HEK293 (cell line): Measurements from ENCODE around the gene SNTN.

ENCODE experiments used
- CTCF ChIA-PET: fragments of 350-600 bp; formaldehyde crosslinking; extraction: SDS; loops from one replicate; lab custom pipeline; 2021; ENCODE audit warnings: antibody characterized with exemption; lab: Yijun Ruan, JAX
- POLR2A ChIA-PET: fragments of 300-600 bp; formaldehyde crosslinking; extraction: SDS; loops from one replicate; lab custom pipeline; 2020; ENCODE audit warnings: antibody characterized with exemption, inconsistent platforms; lab: Yijun Ruan, JAX
- H3K27ac ChIP-seq: fragments of 200-500 bp; sonication (Bioruptor generic); 2 replicates; pipeline ENCODE4 v1.5.1; 2014; ENCODE audit warnings: low read depth, low read length, control low read depth, inconsistent platforms; ENCODE audit errors: extremely low read depth
- H3K36me3 ChIP-seq, 2 experiments: fragments of 200-500 bp in 1 of 2; sonication (Bioruptor generic) in 1 of 2; 1 replicate in 1 of 2; 2 replicates in 1 of 2; pipeline ENCODE4 v1.5.1; 2014 to 2017; ENCODE audit warnings: inconsistent platforms in 2 of 2, low read length in 2 of 2; ENCODE audit not compliant: control insufficient read depth in 2 of 2, insufficient read depth in 1 of 2
- H3K4me1 ChIP-seq: fragments of 200-500 bp; sonication (Bioruptor generic); 2 replicates; pipeline ENCODE4 v1.5.1; 2014; ENCODE audit warnings: mild to moderate bottlenecking, low read length, inconsistent platforms; ENCODE audit not compliant: control insufficient read depth, insufficient read depth
- H3K4me3 ChIP-seq: 2 replicates; pipeline ENCODE4 v1.5.1; 2011; ENCODE audit warnings: low read depth, mild to moderate bottlenecking, control low read depth, low read length, moderate library complexity
- H3K9me3 ChIP-seq: fragments of 200-500 bp; sonication (Bioruptor generic); 2 replicates; pipeline ENCODE4 v1.5.1; 2014; ENCODE audit warnings: low read depth, low read length, inconsistent platforms; ENCODE audit not compliant: control insufficient read depth, insufficient read depth
- BCL11A ChIP-seq: fragments of 450-650 bp; formaldehyde crosslinking; IDR thresholded peaks from 2 replicates; pipeline ENCODE4 v1.5.1; 2016; ENCODE audit warnings: low read depth, missing biosample characterization, missing genetic modification characterization
- HOXA7 ChIP-seq: sonication (generic); formaldehyde crosslinking; IDR thresholded peaks from 2 replicates; pipeline ENCODE4 v1.8.1; 2022; ENCODE audit warnings: missing genetic modification reagents, borderline replicate concordance
- MYNN ChIP-seq: fragments of 450-650 bp; formaldehyde crosslinking; IDR thresholded peaks from 2 replicates; pipeline ENCODE4 v1.5.1; 2016; ENCODE audit warnings: missing biosample characterization, missing genetic modification characterization, borderline replicate concordance
- ZFHX2 ChIP-seq: fragments of 450-650 bp; formaldehyde crosslinking; conservative IDR thresholded peaks from 2 replicates; pipeline ENCODE4 v1.5.1; 2016; ENCODE audit warnings: missing biosample characterization, missing genetic modification characterization
- ZFP41 ChIP-seq: fragments of 450-650 bp; formaldehyde crosslinking; IDR thresholded peaks from 2 replicates; pipeline ENCODE4 v1.5.1; 2016; ENCODE audit warnings: missing biosample characterization, missing genetic modification characterization, borderline replicate concordance
- ZNF132 ChIP-seq: fragments of 450-650 bp; formaldehyde crosslinking; IDR thresholded peaks from 2 replicates; pipeline ENCODE4 v1.5.1; 2017; ENCODE audit warnings: missing biosample characterization, missing genetic modification characterization, borderline replicate concordance
- ZNF157 ChIP-seq: fragments of 450-650 bp; formaldehyde crosslinking; IDR thresholded peaks from 2 replicates; pipeline ENCODE4 v1.5.1; 2016; ENCODE audit warnings: missing biosample characterization, missing genetic modification characterization
- ZNF223 ChIP-seq: fragments of 450-650 bp; formaldehyde crosslinking; IDR thresholded peaks from 2 replicates; pipeline ENCODE4 v1.5.1; 2016; ENCODE audit warnings: missing biosample characterization, missing genetic modification characterization
- ZNF248 ChIP-seq: fragments of 450-650 bp; formaldehyde crosslinking; IDR thresholded peaks from 2 replicates; pipeline ENCODE4 v1.5.1; 2017; ENCODE audit warnings: missing biosample characterization, missing genetic modification characterization
- ZNF423 ChIP-seq: fragments of 450-650 bp; formaldehyde crosslinking; IDR thresholded peaks from 2 replicates; pipeline ENCODE4 v1.5.1; 2016; ENCODE audit warnings: missing biosample characterization, missing genetic modification characterization
- ZNF514 ChIP-seq: fragments of 450-650 bp; formaldehyde crosslinking; IDR thresholded peaks from 2 replicates; pipeline ENCODE4 v1.5.1; 2016; ENCODE audit warnings: missing biosample characterization, missing genetic modification characterization
- ZNF560 ChIP-seq: fragments of 450-650 bp; formaldehyde crosslinking; IDR thresholded peaks from 2 replicates; pipeline ENCODE4 v1.5.1; 2017; ENCODE audit warnings: missing biosample characterization, missing genetic modification characterization, borderline replicate concordance
- ZNF664 ChIP-seq: fragments of 450-650 bp; formaldehyde crosslinking; IDR thresholded peaks from 2 replicates; pipeline ENCODE4 v1.5.1; 2016; ENCODE audit warnings: missing biosample characterization, missing genetic modification characterization
- ZSCAN23 ChIP-seq: fragments of 450-650 bp; formaldehyde crosslinking; IDR thresholded peaks from 2 replicates; pipeline ENCODE4 v1.5.1; 2016; ENCODE audit warnings: missing biosample characterization, missing genetic modification characterization
- TF ChIP-seq, protein P1 (sequence below): fragments of 450-650 bp; formaldehyde crosslinking; IDR thresholded peaks from 2 replicates; pipeline ENCODE4 v1.5.1; 2016; ENCODE audit warnings: missing biosample characterization, missing genetic modification characterization, low read depth
- TF ChIP-seq, protein P2 (sequence below): fragments of 450-650 bp; formaldehyde crosslinking; IDR thresholded peaks from 2 replicates; pipeline ENCODE4 v1.5.1; 2016; ENCODE audit warnings: missing biosample characterization, missing genetic modification characterization
- TF ChIP-seq, protein P3 (sequence below): fragments of 450-650 bp; formaldehyde crosslinking; IDR thresholded peaks from 2 replicates; pipeline ENCODE4 v1.5.1; 2017; ENCODE audit warnings: missing biosample characterization, missing genetic modification characterization
- TF ChIP-seq, protein P4 (sequence below): fragments of 450-650 bp; formaldehyde crosslinking; IDR thresholded peaks from 2 replicates; pipeline ENCODE4 v1.5.1; 2016; ENCODE audit warnings: missing biosample characterization, missing genetic modification characterization
- TF ChIP-seq, protein P5 (sequence below): fragments of 450-650 bp; formaldehyde crosslinking; IDR thresholded peaks from 2 replicates; pipeline ENCODE4 v1.5.1; 2016; ENCODE audit warnings: missing biosample characterization, missing genetic modification characterization
- TF ChIP-seq, protein P6 (sequence below): fragments of 450-650 bp; formaldehyde crosslinking; IDR thresholded peaks from 2 replicates; pipeline ENCODE4 v1.5.1; 2016; ENCODE audit warnings: missing biosample characterization, missing genetic modification characterization, low read depth
- TF ChIP-seq, protein P7 (sequence below): fragments of 450-650 bp; formaldehyde crosslinking; optimal IDR thresholded peaks from 2 replicates; pipeline ENCODE3; 2016; ENCODE audit warnings: missing biosample characterization, mild to moderate bottlenecking, missing genetic modification characterization

SNTN gene

DNA sequence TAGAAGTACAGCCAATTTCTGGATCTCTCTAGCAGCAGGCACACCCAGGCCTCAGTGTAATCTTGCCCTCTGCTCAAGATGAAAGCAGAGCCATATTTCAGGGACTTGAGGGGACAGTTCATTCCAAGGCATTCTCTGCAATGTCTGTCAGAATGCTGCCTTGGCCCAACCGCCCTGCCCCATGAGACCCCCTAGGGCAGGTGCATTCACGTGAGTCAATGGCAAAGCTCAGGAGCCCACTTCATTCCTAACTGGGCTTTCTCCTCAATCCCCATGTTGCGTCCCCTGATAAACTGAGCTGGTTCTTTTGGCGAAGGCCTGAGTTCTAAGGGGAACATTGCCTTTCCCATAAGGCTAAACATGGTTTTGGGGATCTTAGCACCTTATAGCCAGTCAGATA, 9.5 kb downstream of the SNTN start (continued):
- TF ChIP-seq, protein P1, sequence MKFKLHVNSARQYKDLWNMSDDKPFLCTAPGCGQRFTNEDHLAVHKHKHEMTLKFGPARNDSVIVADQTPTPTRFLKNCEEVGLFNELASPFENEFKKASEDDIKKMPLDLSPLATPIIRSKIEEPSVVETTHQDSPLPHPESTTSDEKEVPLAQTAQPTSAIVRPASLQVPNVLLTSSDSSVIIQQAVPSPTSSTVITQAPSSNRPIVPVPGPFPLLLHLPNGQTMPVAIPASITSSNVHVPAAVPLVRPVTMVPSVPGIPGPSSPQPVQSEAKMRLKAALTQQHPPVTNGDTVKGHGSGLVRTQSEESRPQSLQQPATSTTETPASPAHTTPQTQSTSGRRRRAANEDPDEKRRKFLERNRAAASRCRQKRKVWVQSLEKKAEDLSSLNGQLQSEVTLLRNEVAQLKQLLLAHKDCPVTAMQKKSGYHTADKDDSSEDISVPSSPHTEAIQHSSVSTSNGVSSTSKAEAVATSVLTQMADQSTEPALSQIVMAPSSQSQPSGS (tag by site-specific recombination) = no peak
- TF ChIP-seq ZFP41 (tag by site-specific recombination) (no peak), ZSCAN23 (no peak), ZNF157 (tag by site-specific recombination) (no peak), ZNF248 (tag by site-specific recombination) (no peak), ZNF423 (tag by site-specific recombination) (no peak), ZNF223 (tag by site-specific recombination) (no peak)
- TF ChIP-seq, protein P2, sequence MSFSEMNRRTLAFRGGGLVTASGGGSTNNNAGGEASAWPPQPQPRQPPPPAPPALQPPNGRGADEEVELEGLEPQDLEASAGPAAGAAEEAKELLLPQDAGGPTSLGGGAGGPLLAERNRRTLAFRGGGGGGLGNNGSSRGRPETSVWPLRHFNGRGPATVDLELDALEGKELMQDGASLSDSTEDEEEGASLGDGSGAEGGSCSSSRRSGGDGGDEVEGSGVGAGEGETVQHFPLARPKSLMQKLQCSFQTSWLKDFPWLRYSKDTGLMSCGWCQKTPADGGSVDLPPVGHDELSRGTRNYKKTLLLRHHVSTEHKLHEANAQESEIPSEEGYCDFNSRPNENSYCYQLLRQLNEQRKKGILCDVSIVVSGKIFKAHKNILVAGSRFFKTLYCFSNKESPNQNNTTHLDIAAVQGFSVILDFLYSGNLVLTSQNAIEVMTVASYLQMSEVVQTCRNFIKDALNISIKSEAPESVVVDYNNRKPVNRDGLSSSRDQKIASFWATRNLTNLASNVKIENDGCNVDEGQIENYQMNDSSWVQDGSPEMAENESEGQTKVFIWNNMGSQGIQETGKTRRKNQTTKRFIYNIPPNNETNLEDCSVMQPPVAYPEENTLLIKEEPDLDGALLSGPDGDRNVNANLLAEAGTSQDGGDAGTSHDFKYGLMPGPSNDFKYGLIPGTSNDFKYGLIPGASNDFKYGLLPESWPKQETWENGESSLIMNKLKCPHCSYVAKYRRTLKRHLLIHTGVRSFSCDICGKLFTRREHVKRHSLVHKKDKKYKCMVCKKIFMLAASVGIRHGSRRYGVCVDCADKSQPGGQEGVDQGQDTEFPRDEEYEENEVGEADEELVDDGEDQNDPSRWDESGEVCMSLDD (tag by site-specific recombination) = no peak
- TF ChIP-seq, protein P3, sequence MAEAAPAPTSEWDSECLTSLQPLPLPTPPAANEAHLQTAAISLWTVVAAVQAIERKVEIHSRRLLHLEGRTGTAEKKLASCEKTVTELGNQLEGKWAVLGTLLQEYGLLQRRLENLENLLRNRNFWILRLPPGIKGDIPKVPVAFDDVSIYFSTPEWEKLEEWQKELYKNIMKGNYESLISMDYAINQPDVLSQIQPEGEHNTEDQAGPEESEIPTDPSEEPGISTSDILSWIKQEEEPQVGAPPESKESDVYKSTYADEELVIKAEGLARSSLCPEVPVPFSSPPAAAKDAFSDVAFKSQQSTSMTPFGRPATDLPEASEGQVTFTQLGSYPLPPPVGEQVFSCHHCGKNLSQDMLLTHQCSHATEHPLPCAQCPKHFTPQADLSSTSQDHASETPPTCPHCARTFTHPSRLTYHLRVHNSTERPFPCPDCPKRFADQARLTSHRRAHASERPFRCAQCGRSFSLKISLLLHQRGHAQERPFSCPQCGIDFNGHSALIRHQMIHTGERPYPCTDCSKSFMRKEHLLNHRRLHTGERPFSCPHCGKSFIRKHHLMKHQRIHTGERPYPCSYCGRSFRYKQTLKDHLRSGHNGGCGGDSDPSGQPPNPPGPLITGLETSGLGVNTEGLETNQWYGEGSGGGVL (tag by site-specific recombination) = no peak

DNA sequence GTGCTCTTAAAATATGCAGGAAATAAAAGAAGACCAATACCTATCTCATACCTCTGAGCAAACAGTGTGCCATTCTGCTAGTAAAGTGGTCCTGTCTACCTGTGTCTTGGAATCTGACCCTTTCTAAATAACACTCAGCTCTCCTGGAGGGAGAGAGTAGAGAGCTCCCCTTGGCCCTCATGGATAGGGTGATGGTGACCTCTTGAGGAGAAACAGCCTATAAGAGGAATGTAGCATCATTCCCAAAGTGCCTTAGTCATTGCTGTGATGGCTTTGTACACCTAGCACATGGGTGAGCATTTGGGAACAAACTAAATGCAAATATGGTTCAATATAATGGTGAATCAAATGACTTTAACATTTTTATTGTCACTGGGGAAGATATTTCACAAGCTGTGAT, 10.0 kb downstream of the SNTN start:
- CTCF ChIA-PET = interaction anchor here (0.6 to 1.1 kb wide), 6 partner anchors 25 to 316 kb away, joined by 3 to 4 read pairs (median 3); no protein-coding TSS in a partner anchor
- POLR2A ChIA-PET = no interaction called here
- TF ChIP-seq, protein P4, sequence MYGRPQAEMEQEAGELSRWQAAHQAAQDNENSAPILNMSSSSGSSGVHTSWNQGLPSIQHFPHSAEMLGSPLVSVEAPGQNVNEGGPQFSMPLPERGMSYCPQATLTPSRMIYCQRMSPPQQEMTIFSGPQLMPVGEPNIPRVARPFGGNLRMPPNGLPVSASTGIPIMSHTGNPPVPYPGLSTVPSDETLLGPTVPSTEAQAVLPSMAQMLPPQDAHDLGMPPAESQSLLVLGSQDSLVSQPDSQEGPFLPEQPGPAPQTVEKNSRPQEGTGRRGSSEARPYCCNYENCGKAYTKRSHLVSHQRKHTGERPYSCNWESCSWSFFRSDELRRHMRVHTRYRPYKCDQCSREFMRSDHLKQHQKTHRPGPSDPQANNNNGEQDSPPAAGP (tag by site-specific recombination) = no peak
- no peak for TF ChIP-seq HOXA7 (CRISPR knock-in tag)
- no peak for TF ChIP-seq BCL11A (tag by site-specific recombination)
- TF ChIP-seq, protein P5, sequence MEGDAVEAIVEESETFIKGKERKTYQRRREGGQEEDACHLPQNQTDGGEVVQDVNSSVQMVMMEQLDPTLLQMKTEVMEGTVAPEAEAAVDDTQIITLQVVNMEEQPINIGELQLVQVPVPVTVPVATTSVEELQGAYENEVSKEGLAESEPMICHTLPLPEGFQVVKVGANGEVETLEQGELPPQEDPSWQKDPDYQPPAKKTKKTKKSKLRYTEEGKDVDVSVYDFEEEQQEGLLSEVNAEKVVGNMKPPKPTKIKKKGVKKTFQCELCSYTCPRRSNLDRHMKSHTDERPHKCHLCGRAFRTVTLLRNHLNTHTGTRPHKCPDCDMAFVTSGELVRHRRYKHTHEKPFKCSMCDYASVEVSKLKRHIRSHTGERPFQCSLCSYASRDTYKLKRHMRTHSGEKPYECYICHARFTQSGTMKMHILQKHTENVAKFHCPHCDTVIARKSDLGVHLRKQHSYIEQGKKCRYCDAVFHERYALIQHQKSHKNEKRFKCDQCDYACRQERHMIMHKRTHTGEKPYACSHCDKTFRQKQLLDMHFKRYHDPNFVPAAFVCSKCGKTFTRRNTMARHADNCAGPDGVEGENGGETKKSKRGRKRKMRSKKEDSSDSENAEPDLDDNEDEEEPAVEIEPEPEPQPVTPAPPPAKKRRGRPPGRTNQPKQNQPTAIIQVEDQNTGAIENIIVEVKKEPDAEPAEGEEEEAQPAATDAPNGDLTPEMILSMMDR (tag by site-specific recombination) = peak; percentile 26; the same call in 1 of the 2 replicates
- Histone ChIP-seq H3K27ac (no peak overlapping the region), H3K4me3 (no peak overlapping the region), H3K36me3 (no peaks in the 10 kb centered on the region), H3K4me1 (no peaks in the 10 kb centered on the region), H3K9me3 (no peaks in the 10 kb centered on the region)

DNA sequence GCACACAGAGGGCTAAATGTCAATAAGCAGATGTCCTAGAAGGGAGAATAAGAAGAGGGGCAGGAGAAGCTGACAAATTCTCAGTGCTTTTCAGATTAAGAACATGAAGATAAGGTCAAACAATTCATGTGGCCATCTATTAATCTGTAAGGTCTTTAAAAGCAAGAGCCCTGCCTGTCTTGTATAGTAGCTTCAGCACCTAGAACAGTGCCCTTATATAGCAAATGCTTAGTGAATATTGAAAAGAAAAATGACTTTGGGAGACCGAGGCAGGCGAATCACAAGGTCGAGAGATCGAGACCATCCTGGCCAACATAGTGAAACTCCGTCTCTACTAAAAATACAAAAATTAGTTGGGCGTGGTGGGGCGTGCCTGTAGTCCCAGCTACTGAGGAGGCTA, 18.1 kb downstream of the SNTN start:
- Histone ChIP-seq H3K4me1 (no peaks in the 10 kb centered on the region), H3K36me3 (no peaks in the 10 kb centered on the region), H3K27ac (no peak overlapping the region), H3K4me3 (no peak overlapping the region), H3K9me3 (no peaks in the 10 kb centered on the region)
- CTCF ChIA-PET = no interaction called here
- POLR2A ChIA-PET = no interaction called here
- TF ChIP-seq ZFHX2 (tag by site-specific recombination) (no peak), ZNF514 (no peak), ZNF664 (tag by site-specific recombination) (no peak), ZNF132 (tag by site-specific recombination) (no peak), MYNN (no peak), ZNF560 (tag by site-specific recombination) (no peak)
- TF ChIP-seq, protein P6, sequence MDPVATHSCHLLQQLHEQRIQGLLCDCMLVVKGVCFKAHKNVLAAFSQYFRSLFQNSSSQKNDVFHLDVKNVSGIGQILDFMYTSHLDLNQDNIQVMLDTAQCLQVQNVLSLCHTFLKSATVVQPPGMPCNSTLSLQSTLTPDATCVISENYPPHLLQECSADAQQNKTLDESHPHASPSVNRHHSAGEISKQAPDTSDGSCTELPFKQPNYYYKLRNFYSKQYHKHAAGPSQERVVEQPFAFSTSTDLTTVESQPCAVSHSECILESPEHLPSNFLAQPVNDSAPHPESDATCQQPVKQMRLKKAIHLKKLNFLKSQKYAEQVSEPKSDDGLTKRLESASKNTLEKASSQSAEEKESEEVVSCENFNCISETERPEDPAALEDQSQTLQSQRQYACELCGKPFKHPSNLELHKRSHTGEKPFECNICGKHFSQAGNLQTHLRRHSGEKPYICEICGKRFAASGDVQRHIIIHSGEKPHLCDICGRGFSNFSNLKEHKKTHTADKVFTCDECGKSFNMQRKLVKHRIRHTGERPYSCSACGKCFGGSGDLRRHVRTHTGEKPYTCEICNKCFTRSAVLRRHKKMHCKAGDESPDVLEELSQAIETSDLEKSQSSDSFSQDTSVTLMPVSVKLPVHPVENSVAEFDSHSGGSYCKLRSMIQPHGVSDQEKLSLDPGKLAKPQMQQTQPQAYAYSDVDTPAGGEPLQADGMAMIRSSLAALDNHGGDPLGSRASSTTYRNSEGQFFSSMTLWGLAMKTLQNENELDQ = no peak
- TF ChIP-seq, protein P7, sequence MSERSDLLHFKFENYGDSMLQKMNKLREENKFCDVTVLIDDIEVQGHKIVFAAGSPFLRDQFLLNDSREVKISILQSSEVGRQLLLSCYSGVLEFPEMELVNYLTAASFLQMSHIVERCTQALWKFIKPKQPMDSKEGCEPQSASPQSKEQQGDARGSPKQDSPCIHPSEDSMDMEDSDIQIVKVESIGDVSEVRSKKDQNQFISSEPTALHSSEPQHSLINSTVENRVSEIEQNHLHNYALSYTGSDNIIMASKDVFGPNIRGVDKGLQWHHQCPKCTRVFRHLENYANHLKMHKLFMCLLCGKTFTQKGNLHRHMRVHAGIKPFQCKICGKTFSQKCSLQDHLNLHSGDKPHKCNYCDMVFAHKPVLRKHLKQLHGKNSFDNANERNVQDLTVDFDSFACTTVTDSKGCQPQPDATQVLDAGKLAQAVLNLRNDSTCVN = no peak
